ENCODE results near the gene POLR3H.
"Not testable (repeated sequence)": the region's sequence is repeated elsewhere in the genome, so short reads cannot be mapped to it uniquely, and the experiment has no call there.

Gene POLR3H

GRCh38 chr22:41543854-41544670, at the start of gene POLR3H:
TSS of gene POLR3H (minus strand) at chr22:41544470. CDS start at chr22:41544101, 369 bp downstream.
- DNase-seq (ENCODE audit: low read depth in 2 of 2), result peak; percentile 90 to 91

GRCh38 chr22:41593336-41593960, 49.2 kb upstream of the POLR3H start:
- not testable (repeated sequence) for DNase-seq (ENCODE audit: low read depth in 2 of 2)

- DNase-seq (ENCODE audit: low read depth in 2 of 2), result peak; percentile 100
These were observed 45.3 kb upstream of the POLR3H start, which contains the start of gene PMM1 for GRCh38 chr22:41589391-41590241. TSS of gene PMM1 (minus strand) at chr22:41589840. CDS start at chr22:41589805, 35 bp downstream.

GRCh38 chr22:41587347-41587723, 43.1 kb upstream of the POLR3H start:
- DNase-seq (ENCODE audit: low read depth in 2 of 2), result no peak

GRCh38 chr22:41585898-41586297, 41.6 kb upstream of the POLR3H start:
- no peak for DNase-seq (ENCODE audit: low read depth in 2 of 2)

GRCh38 chr22:41584881-41585280, 40.6 kb upstream of the POLR3H start:
- no peak for DNase-seq (ENCODE audit: low read depth in 2 of 2)

- no peak for DNase-seq (ENCODE audit: low read depth in 2 of 2)
These were observed 38.4 kb upstream of the POLR3H start for GRCh38 chr22:41582694-41583093.

GRCh38 chr22:41579997-41580355, 35.7 kb upstream of the POLR3H start:
- DNase-seq (ENCODE audit: low read depth in 2 of 2), result no peak

GRCh38 chr22:41579297-41579996, 35.2 kb upstream of the POLR3H start:
- DNase-seq (ENCODE audit: low read depth in 2 of 2), result no peak

GRCh38 chr22:41578818-41579217, 34.5 kb upstream of the POLR3H start:
- no peak for DNase-seq (ENCODE audit: low read depth in 2 of 2)

GRCh38 chr22:41578114-41578513, 33.8 kb upstream of the POLR3H start:
- no peak for DNase-seq (ENCODE audit: low read depth in 2 of 2)

GRCh38 chr22:41576877-41577276, 32.6 kb upstream of the POLR3H start:
- DNase-seq (ENCODE audit: low read depth in 2 of 2), result no peak

GRCh38 chr22:41575533-41575932, 31.3 kb upstream of the POLR3H start:
- no peak for DNase-seq (ENCODE audit: low read depth in 2 of 2)

- DNase-seq (ENCODE audit: low read depth in 2 of 2), result no peak
These were observed 30.6 kb upstream of the POLR3H start for GRCh38 chr22:41574847-41575381.

- no peak for DNase-seq (ENCODE audit: low read depth in 2 of 2)
These were observed 29.4 kb upstream of the POLR3H start for GRCh38 chr22:41573677-41574076.

GRCh38 chr22:41572305-41572704, 28.0 kb upstream of the POLR3H start:
- DNase-seq (ENCODE audit: low read depth in 2 of 2), result not testable (repeated sequence)

GRCh38 chr22:41571786-41572185, 27.5 kb upstream of the POLR3H start:
- no peak for DNase-seq (ENCODE audit: low read depth in 2 of 2)

GRCh38 chr22:41570221-41570620, 26.0 kb upstream of the POLR3H start:
- no peak for DNase-seq (ENCODE audit: low read depth in 2 of 2)

- DNase-seq (ENCODE audit: low read depth in 2 of 2), result no peak
These were observed 24.5 kb upstream of the POLR3H start for GRCh38 chr22:41568811-41569210.

GRCh38 chr22:41567512-41567768, 23.2 kb upstream of the POLR3H start:
- DNase-seq (ENCODE audit: low read depth in 2 of 2), result no peak

GRCh38 chr22:41565403-41566054, 21.3 kb upstream of the POLR3H start:
- DNase-seq (ENCODE audit: low read depth in 2 of 2), result no peak

Data from stimulated activated CD8-positive, alpha-beta memory T cell treated with anti-CD3 and anti-CD28 coated beads, Interleukin-7, amount 100 ng/mL, for 1 hour (primary cell).